ENCODE results near the gene ERRFI1. TPM values are rescaled to one million over a fixed set of nuclear protein-coding genes. Genes with fewer than 3 reads are reported as not detected.

The ERRFI1 gene
- total and polyA plus RNA-seq, 10 of the 15 experiments (the other 5 are each of a cell fraction or from before 2014, with no cell fraction given): 0.90 to 6.5 (median 3.1) TPM

- Histone ChIP-seq H3K4me3 (no peak overlapping the region), H3K27ac (ENCODE audit: control insufficient read depth, insufficient read depth) (no peak overlapping the region), H3K79me2 (ENCODE audit: control insufficient read depth, insufficient read depth, low read length) (no peaks in the 10 kb centered on the region), H3K9me3 (replicated peaks; ENCODE audit: control insufficient read depth, insufficient read depth, low read length) (no peaks in the 10 kb centered on the region; the same call in 2 of the 3 replicates), H3K36me3 (ENCODE audit: control insufficient read depth in 2 of 2, insufficient read depth in 2 of 2, low read length in 1 of 2) (no peaks in the 10 kb centered on the region), H2AFZ (ENCODE audit: control insufficient read depth, low read depth, low read length) (no peak overlapping the region), H3K27me3 (replicated peaks in 1 of 2; ENCODE audit: control insufficient read depth in 2 of 2, insufficient read depth in 2 of 2, low read length in 1 of 2) (no peaks in the 10 kb centered on the region), H3K9ac (ENCODE audit: control insufficient read depth, insufficient read depth, low read length) (no peak overlapping the region), H4K20me1 (ENCODE audit: control insufficient read depth, insufficient read depth) (no peaks in the 10 kb centered on the region), H3K4me1 (ENCODE audit: control insufficient read depth, insufficient read depth, low read length) (no peaks in the 10 kb centered on the region), H3K4me2 (ENCODE audit: control insufficient read depth, insufficient read depth) (no peak overlapping the region)
- no peak for FAIRE-seq
- BruUV-seq (replicated peaks): no TSS peak
- ChIA-PET POLR2A (no interaction called here), SMC1A (ENCODE audit: uncharacterized antibody, unreplicated experiment) (no interaction called here), RAD21 (ENCODE audit: unreplicated experiment) (no interaction called here), CTCF (no interaction called here)
- intact Hi-C loops (cut with micrococcal nuclease; ENCODE audit: unreplicated experiment): no loop called here
- in situ Hi-C loops (cut with MboI): no loop called here
- no peak for DNase-seq (ENCODE audit: low read depth, low spot score)
- ATAC-seq: no peak
- TF ChIP-seq E2F4 (IDR thresholded peaks at IDR 0.05; ENCODE audit: low read depth, low read length) (no peak), CHD1 (IDR thresholded peaks at IDR 0.05; ENCODE audit: low read depth, low read length) (no peak), ESRRA (IDR thresholded peaks at IDR 0.05; ENCODE audit: low read length) (no peak), IRF4 (IDR thresholded peaks at IDR 0.05; ENCODE audit: low read depth, low read length) (no peak), SRF (IDR thresholded peaks at IDR 0.05; ENCODE audit: low read depth in 2 of 2, low read length in 2 of 2) (no peak), ZNF24 (IDR thresholded peaks at IDR 0.05) (no peak), SIX5 (IDR thresholded peaks at IDR 0.05; ENCODE audit: low read depth, low read length, severe bottlenecking) (no peak), SREBF2 (IDR thresholded peaks at IDR 0.05; ENCODE audit: low read length) (no peak), JUNB (IDR thresholded peaks at IDR 0.05) (no peak), HDAC2 (IDR thresholded peaks at IDR 0.05) (no peak), MAX (IDR thresholded peaks at IDR 0.05; ENCODE audit: low read depth, low read length) (no peak), RELB (IDR thresholded peaks at IDR 0.05; ENCODE audit: low read depth) (no peak), TCF7 (IDR thresholded peaks at IDR 0.05; ENCODE audit: borderline replicate concordance) (no peak), TCF3 (IDR thresholded peaks at IDR 0.05; ENCODE audit: borderline replicate concordance, insufficient read depth, low read depth, low read length) (no peak), DPF2 (IDR thresholded peaks at IDR 0.05) (no peak), STAT3 (IDR thresholded peaks at IDR 0.05; ENCODE audit: low read depth, low read length) (no peak), MYC (IDR thresholded peaks at IDR 0.05; ENCODE audit: insufficient read depth, insufficient read length, insufficient replicate concordance, low read length, severe bottlenecking) (no peak)
- 56% methylated on average over 12 of the region's 12 CpGs for WGBS (ENCODE audit: insufficient coverage, insufficient replicate concordance, low lambda C conversion rate, missing lambda C conversion rate)
Observed at GRCh38 chr1:8046391-8046790, 20.3 kb upstream of the ERRFI1 start.

Measured in GM12878 (cell line).